H9 (cell line): ENCODE data around the gene NHP2. TPM values are rescaled to one million over a fixed set of nuclear protein-coding genes. Genes with fewer than 3 reads are reported as not detected.

Experiments used
- DNase-seq: peaks from one replicate; pipeline ENCODE4 v3.0.0-alpha.2; 2017
- H2AFZ ChIP-seq: one replicate; pipeline ENCODE4 v1.6.1; 2013; ENCODE audit warnings: mild to moderate bottlenecking, low read length, control low read depth, moderate library complexity
- H2AK5ac ChIP-seq: 2 replicates; pipeline ENCODE4 v1.6.1; 2013; ENCODE audit warnings: low read length, control low read depth, mixed read lengths; ENCODE audit not compliant: insufficient read length
- H2BK120ac ChIP-seq: one replicate; pipeline ENCODE4 v1.6.1; 2013; ENCODE audit warnings: low read depth, mild to moderate bottlenecking, low read length, control low read depth, inconsistent platforms; ENCODE audit not compliant: poor library complexity, severe bottlenecking
- H2BK12ac ChIP-seq: 2 replicates; pipeline ENCODE4 v1.6.1; 2013; ENCODE audit warnings: low read length, control low read depth, mixed read lengths, low read depth; ENCODE audit not compliant: insufficient read length
- H2BK15ac ChIP-seq: 2 replicates; pipeline ENCODE4 v1.6.1; 2013; ENCODE audit warnings: low read depth, low read length, control low read depth
- H2BK20ac ChIP-seq: one replicate; pipeline ENCODE4 v1.6.1; 2013; ENCODE audit warnings: low read depth, mild to moderate bottlenecking, low read length, control low read depth, inconsistent platforms; ENCODE audit not compliant: poor library complexity, severe bottlenecking
- H2BK5ac ChIP-seq: 2 replicates; pipeline ENCODE4 v1.6.1; 2013; ENCODE audit warnings: low read length, control low read depth, mixed read lengths; ENCODE audit not compliant: insufficient read length
- H3K14ac ChIP-seq: 2 replicates; pipeline ENCODE4 v1.6.1; 2013; ENCODE audit warnings: low read length, control low read depth; ENCODE audit not compliant: insufficient read depth
- H3K18ac ChIP-seq: 2 replicates; pipeline ENCODE4 v1.6.1; 2013; ENCODE audit warnings: low read depth, mild to moderate bottlenecking, mixed read lengths, low read length, control low read depth; ENCODE audit not compliant: insufficient read length
- H3K23ac ChIP-seq: 2 replicates; pipeline ENCODE4 v1.6.1; 2013; ENCODE audit warnings: low read length, control low read depth, mixed read lengths, low read depth; ENCODE audit not compliant: insufficient read length
- H3K23me2 ChIP-seq: 2 replicates; pipeline ENCODE4 v1.6.1; 2013; ENCODE audit warnings: low read depth, mild to moderate bottlenecking, mixed read lengths, low read length, control low read depth; ENCODE audit not compliant: insufficient read length, poor library complexity, severe bottlenecking
- H3K27ac ChIP-seq: 2 replicates; pipeline ENCODE4 v1.5.1; 2013; ENCODE audit warnings: low read length, control low read depth, mixed read lengths, low read depth; ENCODE audit not compliant: insufficient read length
- H3K27me3 ChIP-seq: 2 replicates; pipeline ENCODE4 v1.6.1; 2013; ENCODE audit warnings: low read length, control low read depth, inconsistent platforms; ENCODE audit not compliant: insufficient read depth
- H3K4ac ChIP-seq: 2 replicates; pipeline ENCODE4 v1.6.1; 2013; ENCODE audit warnings: low read depth, mild to moderate bottlenecking, control low read depth, inconsistent platforms, low read length, moderate library complexity
- H3K4me1 ChIP-seq: 2 replicates; pipeline ENCODE4 v1.6.1; 2013; ENCODE audit warnings: low read length, control low read depth, inconsistent platforms; ENCODE audit not compliant: insufficient read depth
- H3K4me2 ChIP-seq: 2 replicates; pipeline ENCODE4 v1.6.1; 2013; ENCODE audit warnings: low read length, control low read depth, mixed read lengths; ENCODE audit not compliant: insufficient read length, insufficient read depth
- H3K56ac ChIP-seq: 2 replicates; pipeline ENCODE4 v1.6.1; 2013; ENCODE audit warnings: low read depth, mild to moderate bottlenecking, mixed read lengths, low read length, control low read depth; ENCODE audit not compliant: insufficient read length
- H3K79me1 ChIP-seq: 2 replicates; pipeline ENCODE4 v1.6.1; 2013; ENCODE audit warnings: low read depth, mild to moderate bottlenecking, moderate library complexity, low read length, control low read depth, inconsistent platforms; ENCODE audit not compliant: insufficient read depth, poor library complexity, severe bottlenecking
- H3K79me2 ChIP-seq: 2 replicates; pipeline ENCODE4 v1.6.1; 2013; ENCODE audit warnings: low read length, control low read depth, inconsistent platforms; ENCODE audit not compliant: insufficient read depth
- H3K9ac ChIP-seq: 2 replicates; pipeline ENCODE4 v1.6.1; 2013; ENCODE audit warnings: low read length, control low read depth, mixed read lengths; ENCODE audit not compliant: insufficient read length; ENCODE audit errors: extremely low read depth
- H3K9me3 ChIP-seq: one replicate; pipeline ENCODE4 v1.6.1; 2013; ENCODE audit warnings: low read depth, low read length, inconsistent platforms; ENCODE audit not compliant: control insufficient read depth
- H3T11ph ChIP-seq: one replicate; pipeline ENCODE4 v1.6.1; 2013; ENCODE audit warnings: mild to moderate bottlenecking, low read length, control low read depth, inconsistent platforms
- H4K20me1 ChIP-seq: one replicate; pipeline ENCODE4 v1.6.1; 2013; ENCODE audit not compliant: control insufficient read depth, insufficient read length, insufficient read depth
- H4K5ac ChIP-seq: 2 replicates; pipeline ENCODE4 v1.6.1; 2013; ENCODE audit warnings: low read depth, mild to moderate bottlenecking, mixed read lengths, low read length, control low read depth; ENCODE audit not compliant: insufficient read length
- H4K8ac ChIP-seq: replicated peaks from 2 replicates; pipeline ENCODE4 v1.6.1; 2013; ENCODE audit warnings: low read length, control low read depth, mixed read lengths, low read depth; ENCODE audit not compliant: insufficient read length
- H4K91ac ChIP-seq: 2 replicates; pipeline ENCODE4 v1.6.1; 2013; ENCODE audit warnings: low read depth, mild to moderate bottlenecking, moderate library complexity, mixed read lengths, low read length, control low read depth; ENCODE audit not compliant: insufficient read length
- H3K27ac Mint-ChIP-seq, 3 experiments: 2 replicates in 2 of 3; 3 replicates in 1 of 3; pipeline ENCODE4 v1.8.0; 2020 to 2021; ENCODE audit warnings: mixed read lengths in 3 of 3, mild to moderate bottlenecking in 1 of 3, moderate library complexity in 1 of 3
- H3K27me3 Mint-ChIP-seq: 2 replicates; pipeline ENCODE4 v1.8.0; 2021; ENCODE audit warnings: low read depth, mild to moderate bottlenecking, moderate library complexity, mixed read lengths
- H3K36me3 Mint-ChIP-seq, 3 experiments: 2 replicates in 2 of 3; 3 replicates in 1 of 3; pipeline ENCODE4 v1.8.0; 2020 to 2021; ENCODE audit warnings: low read depth in 3 of 3, mixed read lengths in 3 of 3; ENCODE audit not compliant: insufficient read depth in 1 of 3
- H3K4me1 Mint-ChIP-seq, 2 experiments: 2 replicates each; pipeline ENCODE4 v1.8.0; 2020; ENCODE audit warnings: mixed read lengths in 2 of 2
- H3K4me3 Mint-ChIP-seq, 2 experiments: 2 replicates in 1 of 2; 3 replicates in 1 of 2; pipeline ENCODE4 v1.8.0; 2020 to 2021; ENCODE audit warnings: mild to moderate bottlenecking in 2 of 2, mixed read lengths in 2 of 2, moderate library complexity in 1 of 2
- H3K9me3 Mint-ChIP-seq, 2 experiments: 2 replicates in 1 of 2; 3 replicates in 1 of 2; pipeline ENCODE4 v1.8.0; 2020; ENCODE audit warnings: mild to moderate bottlenecking in 2 of 2, mixed read lengths in 2 of 2, moderate library complexity in 1 of 2
- WGBS: extraction: QIAGEN DNeasy Blood & Tissue Kit; methylation state at CpG from one replicate; pipeline ENCODE4 v1.1.7; 2013; ENCODE audit warnings: missing lambda C conversion rate, low lambda C conversion rate, mixed read lengths; ENCODE audit not compliant: insufficient read length; ENCODE audit errors: extremely low coverage; 5-methylcytosine and 5-hydroxymethylcytosine counted together
- total RNA-seq: library from RNA; stranded (reverse); gene quantifications from 2 replicates; pipeline ENCODE4 v1.2.1, GENCODE V29; 2021
- TF ChIP-seq, protein P1 (sequence below): fragments of 200-600 bp; sonication (generic); conservative IDR thresholded peaks from 3 replicates; pipeline ENCODE4 v1.8.0; 2021; ENCODE audit warnings: antibody characterized with exemption, mild to moderate bottlenecking

The NHP2 gene
- total RNA-seq, 1 experiment from 2014 or later, result 232 TPM

DNA sequence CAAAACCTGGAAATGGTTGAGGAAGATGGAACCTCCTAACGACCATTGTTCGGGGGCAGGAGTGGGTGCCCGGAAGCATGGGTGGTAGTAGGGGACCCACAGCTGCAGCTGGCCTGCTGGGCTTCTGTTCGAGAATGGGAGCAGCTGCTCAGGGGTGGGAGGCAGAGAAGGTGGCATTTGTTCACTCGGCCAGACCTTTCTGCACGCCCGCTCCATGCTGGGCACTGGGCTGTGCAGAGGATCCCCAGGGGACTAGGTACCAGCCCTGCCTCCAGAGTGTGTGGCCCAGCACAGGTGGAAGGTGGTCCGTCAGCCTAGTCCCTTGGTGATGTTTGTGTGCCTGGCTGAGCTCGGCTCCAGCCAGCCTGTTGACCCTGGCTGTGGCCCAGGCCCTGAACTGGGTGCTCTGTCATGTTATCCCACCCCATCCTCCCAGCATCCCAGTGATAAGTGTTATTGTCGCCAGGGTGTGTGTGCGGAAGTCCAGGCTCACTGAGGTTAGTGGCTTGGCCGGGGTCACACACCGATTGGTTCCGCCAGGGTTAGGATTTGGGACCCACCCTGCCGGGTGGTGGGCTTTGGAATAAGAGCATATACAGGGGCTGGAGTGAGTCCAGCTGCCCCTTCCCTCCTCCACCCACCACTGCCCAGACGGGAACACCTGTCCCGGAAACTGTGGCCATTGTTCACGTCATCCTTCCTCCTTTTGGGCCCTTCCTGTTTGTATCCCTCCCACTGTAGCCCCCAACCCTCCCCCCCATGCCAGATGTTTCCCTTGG is 35.6 kb downstream of the NHP2 start:
- H3K56ac ChIP-seq, result no peak overlapping the region

More for the DNA sequence above, 35.6 kb downstream of the NHP2 start:
- Mint-ChIP-seq H3K27me3 (no peaks in the 10 kb centered on the region), H3K27ac (no peak overlapping the region), H3K4me1 (peaks cover 24 to 36% of the 10 kb centered on the region in 2 experiments), H3K4me3 (no peak overlapping the region), H3K36me3 (peaks cover 10 to 28% (median 15%) of the 10 kb centered on the region in 3 experiments), H3K9me3 (no peaks in the 10 kb centered on the region; a peak in 2 of 5 replicates)
- Histone ChIP-seq H2BK15ac (no peak overlapping the region), H3K9ac (no peak overlapping the region), H3K27ac (no peak overlapping the region), H3K23me2 (peaks cover 14% of the 10 kb centered on the region), H2BK120ac (no peak overlapping the region), H3K79me2 (peaks cover 32% of the 10 kb centered on the region; the same call in 1 of the 2 replicates), H2AK5ac (no peak overlapping the region), H2BK12ac (no peak overlapping the region), H3K18ac (no peak overlapping the region), H3K4ac (no peak overlapping the region), H2AFZ (no peak overlapping the region), H4K20me1 (no peaks in the 10 kb centered on the region), H2BK5ac (no peak overlapping the region), H3K4me2 (no peak overlapping the region), H3K23ac (no peak overlapping the region), H3K27me3 (no peaks in the 10 kb centered on the region), H3K14ac (no peak overlapping the region; the same call in 1 of the 2 replicates), H3K79me1 (no peaks in the 10 kb centered on the region), H3T11ph (no peak overlapping the region), H3K4me1 (peaks cover 8% of the 10 kb centered on the region; the same call in 1 of the 2 replicates), H3K9me3 (no peaks in the 10 kb centered on the region), H4K5ac (no peak overlapping the region), H4K8ac (no peak overlapping the region), H4K91ac (no peak overlapping the region), H2BK20ac (no peak overlapping the region)
- WGBS, result no CpG with 5 or more reads among the region's 18 CpGs
- DNase-seq, result no peak
- TF ChIP-seq, protein P1, sequence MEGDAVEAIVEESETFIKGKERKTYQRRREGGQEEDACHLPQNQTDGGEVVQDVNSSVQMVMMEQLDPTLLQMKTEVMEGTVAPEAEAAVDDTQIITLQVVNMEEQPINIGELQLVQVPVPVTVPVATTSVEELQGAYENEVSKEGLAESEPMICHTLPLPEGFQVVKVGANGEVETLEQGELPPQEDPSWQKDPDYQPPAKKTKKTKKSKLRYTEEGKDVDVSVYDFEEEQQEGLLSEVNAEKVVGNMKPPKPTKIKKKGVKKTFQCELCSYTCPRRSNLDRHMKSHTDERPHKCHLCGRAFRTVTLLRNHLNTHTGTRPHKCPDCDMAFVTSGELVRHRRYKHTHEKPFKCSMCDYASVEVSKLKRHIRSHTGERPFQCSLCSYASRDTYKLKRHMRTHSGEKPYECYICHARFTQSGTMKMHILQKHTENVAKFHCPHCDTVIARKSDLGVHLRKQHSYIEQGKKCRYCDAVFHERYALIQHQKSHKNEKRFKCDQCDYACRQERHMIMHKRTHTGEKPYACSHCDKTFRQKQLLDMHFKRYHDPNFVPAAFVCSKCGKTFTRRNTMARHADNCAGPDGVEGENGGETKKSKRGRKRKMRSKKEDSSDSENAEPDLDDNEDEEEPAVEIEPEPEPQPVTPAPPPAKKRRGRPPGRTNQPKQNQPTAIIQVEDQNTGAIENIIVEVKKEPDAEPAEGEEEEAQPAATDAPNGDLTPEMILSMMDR, result no peak
